ENCODE data around the gene ICAM3.
"Not testable (repeated sequence)": the region's sequence is repeated elsewhere in the genome, so short reads cannot be mapped to it uniquely, and the experiment has no call there.

The ICAM3 gene, protein sequence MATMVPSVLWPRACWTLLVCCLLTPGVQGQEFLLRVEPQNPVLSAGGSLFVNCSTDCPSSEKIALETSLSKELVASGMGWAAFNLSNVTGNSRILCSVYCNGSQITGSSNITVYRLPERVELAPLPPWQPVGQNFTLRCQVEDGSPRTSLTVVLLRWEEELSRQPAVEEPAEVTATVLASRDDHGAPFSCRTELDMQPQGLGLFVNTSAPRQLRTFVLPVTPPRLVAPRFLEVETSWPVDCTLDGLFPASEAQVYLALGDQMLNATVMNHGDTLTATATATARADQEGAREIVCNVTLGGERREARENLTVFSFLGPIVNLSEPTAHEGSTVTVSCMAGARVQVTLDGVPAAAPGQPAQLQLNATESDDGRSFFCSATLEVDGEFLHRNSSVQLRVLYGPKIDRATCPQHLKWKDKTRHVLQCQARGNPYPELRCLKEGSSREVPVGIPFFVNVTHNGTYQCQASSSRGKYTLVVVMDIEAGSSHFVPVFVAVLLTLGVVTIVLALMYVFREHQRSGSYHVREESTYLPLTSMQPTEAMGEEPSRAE

DNA sequence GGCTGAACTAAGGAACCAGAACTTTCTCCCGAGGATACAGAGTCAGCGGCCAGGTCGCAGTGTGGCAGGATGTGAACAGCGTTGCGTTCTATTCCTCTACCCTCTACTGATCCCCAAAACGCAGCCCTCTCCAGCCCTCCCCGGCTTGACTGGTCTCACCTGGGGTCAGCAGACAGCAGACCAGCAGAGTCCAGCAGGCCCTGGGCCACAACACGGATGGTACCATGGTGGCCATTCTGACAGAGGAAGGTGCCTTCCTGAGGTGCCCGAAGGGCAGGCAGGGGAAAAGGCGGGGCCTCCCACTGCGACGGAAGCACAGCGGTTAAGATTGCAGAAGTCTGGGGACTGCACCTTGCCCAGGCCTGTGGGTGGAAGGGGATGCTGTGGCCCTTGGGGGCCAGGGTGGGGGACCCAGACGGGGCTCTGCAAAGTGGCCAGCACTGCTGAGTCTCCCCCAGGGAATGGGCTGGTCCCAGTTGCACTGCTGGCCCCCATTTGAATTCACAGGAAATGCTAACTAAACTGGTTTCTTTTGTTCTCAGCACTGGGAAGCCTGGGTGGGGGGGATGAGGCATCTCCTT is at the start of gene ICAM3:
TSS of gene ICAM3 (minus strand) at position 245 of the 581 bp plus-strand sequence. CDS start at position 235, 10 bp downstream.
- DNase-seq, result no peak

DNA sequence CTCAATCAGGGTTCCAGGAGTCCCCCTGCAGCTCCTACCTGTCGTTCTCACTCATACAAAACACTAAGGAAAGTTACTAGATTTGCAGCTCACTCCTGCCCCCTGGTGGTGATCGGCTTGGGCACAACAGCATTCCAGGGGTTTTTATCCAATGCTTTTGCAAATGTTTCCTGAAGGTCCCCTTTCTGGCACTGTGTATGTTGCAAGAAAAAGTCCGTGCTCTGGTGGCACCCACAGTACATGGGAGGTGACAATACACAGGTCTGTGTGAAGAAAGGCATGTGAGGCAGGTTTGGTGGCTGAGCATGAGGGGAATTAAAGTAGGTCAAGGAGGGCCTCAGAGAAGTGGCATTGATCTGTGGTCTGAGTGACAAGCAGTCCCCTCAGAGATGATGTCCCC is 49.5 kb upstream of the ICAM3 start:
- peak; percentile 25 to 64 for DNase-seq

DNA sequence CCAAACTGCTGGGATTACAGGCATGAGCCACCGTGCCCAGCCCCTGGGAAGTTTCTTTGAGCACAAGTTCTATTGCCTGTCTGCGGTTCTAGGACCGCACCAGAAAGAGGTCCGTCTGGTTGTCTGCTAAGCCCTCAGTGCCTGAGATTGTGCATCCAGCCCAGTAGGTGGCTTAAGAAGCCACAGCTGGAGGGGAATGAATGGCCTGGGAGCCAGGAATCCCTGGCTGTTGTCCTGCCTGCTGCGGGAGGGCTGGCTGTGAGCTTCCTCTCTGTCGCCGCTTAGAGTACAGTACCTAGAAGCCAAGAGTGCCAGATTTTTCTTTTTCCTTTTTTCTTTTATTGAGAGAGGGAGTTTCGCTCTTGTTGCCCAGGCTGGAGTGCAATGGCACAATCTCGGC is 45.2 kb upstream of the ICAM3 start:
- DNase-seq, result no peak

- not testable (repeated sequence) for DNase-seq
Observed at GRCh38 chr19:10383223-10383499, 43.7 kb upstream of the ICAM3 start.

GRCh38 chr19:10380313-10381102 is 41.1 kb upstream of the ICAM3 start, which contains the start of gene TYK2:
TYK2 (minus strand) TSS chr19:10380572; CDS start chr19:10378406, 2,166 bp downstream.
- DNase-seq, result peak; percentile 91 to 93

GRCh38 chr19:10379880-10380312 is 40.5 kb upstream of the ICAM3 start:
- DNase-seq, result no peak

DNA sequence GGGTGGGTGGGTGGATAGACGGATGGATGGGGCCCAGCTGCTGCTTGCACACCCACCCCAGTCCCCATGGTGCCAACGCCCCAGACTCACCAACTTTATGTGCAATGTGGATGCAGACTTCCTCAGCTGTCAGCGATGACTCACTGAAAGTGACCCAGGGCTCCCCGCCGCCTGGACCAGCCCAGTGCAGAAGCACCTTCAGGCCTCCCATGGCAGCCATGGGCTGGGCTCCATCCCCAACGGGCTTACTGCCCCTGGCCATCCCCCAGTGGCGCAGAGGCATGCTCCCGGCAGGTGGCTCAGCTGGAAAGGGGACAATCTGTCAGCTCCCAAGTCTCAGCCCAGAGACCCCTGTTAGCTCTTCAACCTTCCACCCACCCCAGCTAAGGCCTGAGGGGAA is 38.7 kb upstream of the ICAM3 start:
- no peak for DNase-seq

- not testable (repeated sequence) for DNase-seq
Observed at GRCh38 chr19:10377140-10377640, 37.8 kb upstream of the ICAM3 start.

DNA sequence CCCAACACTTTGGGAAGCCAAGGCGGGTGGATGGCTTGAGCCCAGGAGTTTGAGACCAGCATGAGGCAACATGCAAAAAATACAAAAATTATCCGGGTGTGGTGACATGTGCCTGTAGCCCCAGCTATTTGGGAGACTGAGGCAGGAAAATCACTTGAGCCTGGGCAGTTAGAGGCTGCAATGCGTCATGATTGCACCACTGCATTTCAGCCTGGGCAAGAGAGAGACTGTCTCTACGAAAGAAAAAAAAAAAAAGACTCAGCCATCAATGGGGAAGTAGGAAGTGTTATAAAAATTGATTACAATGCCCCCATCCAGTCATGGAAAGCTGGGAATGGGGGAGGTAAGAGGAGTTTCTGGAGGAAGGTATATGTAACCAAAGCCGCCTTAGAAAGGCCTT is 35.5 kb upstream of the ICAM3 start:
- DNase-seq, result no peak

GRCh38 chr19:10372690-10373089 is 33.3 kb upstream of the ICAM3 start:
- DNase-seq, result no peak

GRCh38 chr19:10368101-10368803 is 28.8 kb upstream of the ICAM3 start:
- DNase-seq, result no peak

DNA sequence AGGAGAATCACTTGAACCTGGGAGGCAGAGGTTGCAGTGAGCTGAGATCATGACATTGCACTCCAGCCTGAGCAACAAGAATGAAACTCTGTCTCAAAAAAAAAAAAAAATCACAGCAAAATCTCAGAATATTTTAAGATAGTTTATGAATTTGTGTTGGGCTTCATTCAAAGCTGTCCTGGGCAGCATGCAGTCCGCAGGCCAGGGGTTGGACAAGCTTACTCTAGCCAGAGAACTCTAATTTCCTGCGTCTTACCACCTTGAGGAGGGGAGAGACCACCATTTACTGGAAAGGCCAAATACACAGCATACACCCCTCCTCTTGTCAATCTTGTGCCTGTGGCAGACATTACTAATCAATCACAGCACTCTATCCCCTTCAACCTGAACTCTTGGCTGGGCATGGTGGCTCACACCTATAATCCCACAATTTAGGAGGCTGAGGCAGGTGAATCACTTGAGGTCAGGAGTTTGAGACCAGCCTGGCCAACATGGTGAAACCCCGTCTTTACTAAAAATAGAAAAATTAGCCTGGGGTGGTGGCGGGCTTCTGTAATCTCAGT is 27.6 kb upstream of the ICAM3 start:
- not testable (repeated sequence) for DNase-seq

DNA sequence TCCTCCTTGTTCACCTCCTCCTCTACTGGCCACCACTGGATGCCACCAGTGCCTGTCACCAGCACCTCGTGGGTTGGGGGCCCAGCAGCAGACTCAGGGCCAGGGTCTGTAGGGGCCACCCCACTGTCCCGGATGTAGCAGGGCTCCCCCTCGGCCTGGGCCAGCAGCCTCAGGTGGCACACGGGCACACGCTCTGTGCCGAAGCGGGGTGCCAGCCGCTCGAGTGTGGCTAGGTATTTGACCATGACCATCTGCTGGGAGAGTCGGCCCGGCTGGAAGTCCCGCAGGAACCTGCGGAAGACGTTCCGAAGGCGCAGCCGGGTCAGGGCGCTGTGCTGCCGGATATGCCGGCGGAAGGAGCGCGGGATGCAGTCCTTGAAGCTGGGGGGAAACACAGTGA is 26.1 kb upstream of the ICAM3 start:
- no peak for DNase-seq

- no peak for DNase-seq
Observed at GRCh38 chr19:10364644-10365043, 25.2 kb upstream of the ICAM3 start.

- DNase-seq, result no peak
Observed at GRCh38 chr19:10363789-10364281, 24.4 kb upstream of the ICAM3 start.

- no peak for DNase-seq
Observed at GRCh38 chr19:10362259-10362658, 22.8 kb upstream of the ICAM3 start.

DNA sequence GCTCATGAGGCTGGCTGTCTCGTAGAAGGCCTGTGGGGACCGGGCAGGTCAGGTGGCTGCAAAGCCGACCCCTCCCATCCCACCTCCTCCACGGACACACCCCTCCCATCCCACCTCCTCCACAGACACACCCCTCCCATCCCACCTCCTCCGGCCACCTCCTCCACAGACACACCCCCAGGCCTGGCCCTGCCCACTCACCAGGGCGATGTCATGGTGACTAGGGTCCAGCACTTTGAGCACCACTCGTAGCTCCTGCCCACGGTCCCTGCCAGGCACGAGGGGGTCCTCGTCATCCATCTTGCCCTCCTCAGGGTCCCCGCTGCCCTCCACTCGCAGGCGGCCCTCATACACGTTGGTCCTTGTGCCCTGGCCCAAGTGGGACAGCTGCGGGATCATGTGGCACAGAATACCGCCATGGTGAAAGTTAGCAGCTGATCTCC is 22.2 kb upstream of the ICAM3 start:
- no peak for DNase-seq

- DNase-seq, result no peak
Observed at GRCh38 chr19:10356431-10356830, 17.0 kb upstream of the ICAM3 start.

- DNase-seq, result no peak
Observed at GRCh38 chr19:10353793-10354391, 14.5 kb upstream of the ICAM3 start.

DNA sequence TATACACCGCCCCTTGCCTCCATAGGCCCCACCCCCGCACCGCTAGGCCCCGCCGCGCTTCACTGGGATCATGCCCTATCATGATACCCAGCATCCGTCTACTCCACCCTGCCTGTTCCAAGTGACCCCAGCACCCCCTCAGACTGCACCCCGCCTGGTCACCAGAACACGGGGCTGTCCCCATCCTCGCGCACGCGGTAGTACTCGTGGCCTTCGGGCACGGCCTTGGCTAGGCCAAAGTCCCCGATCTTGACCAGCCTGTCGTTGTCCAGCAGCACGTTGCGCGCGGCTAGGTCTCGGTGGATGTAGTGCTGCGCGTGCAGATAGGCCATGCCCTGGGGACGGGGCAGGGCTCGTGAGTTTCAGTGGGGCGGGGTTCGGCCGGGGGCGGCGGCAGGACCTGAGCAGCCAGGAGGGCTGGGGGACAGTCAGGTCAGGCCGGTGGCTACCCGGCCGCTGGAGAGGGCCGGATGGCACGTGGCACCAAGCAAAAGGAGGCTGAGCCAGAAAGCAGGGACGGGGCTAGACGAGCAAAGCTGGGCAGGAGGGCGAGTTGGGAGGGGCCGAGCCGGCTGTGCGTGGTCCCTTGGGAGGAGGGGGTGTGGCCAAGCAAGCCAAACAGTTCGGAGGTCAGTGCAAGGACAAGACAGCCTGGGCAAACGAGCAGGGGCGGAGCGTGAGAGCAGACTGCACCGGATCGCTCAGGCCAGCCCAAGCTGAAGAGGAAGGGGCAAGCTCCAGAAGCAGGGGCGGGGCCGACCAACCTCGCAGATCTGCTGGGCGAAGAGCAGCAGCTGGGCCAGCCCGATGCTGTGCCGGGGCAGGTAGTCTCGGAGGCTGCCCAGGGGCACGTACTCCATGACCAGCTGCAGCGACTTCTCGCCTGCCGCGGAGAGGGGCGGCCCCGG is 13.6 kb upstream of the ICAM3 start:
- no peak for DNase-seq
